WERI-Rb-1 (cell line): ENCODE data around the gene USP9Y.

Experiments used
- DNase-seq: peaks from one replicate; pipeline ENCODE4 v3.0.0-alpha.2; 2020
- H3K27ac ChIP-seq: fragments of 250-450 bp; sonication (Bioruptor Pico); 2 replicates; pipeline ENCODE4 v1.5.1; 2020; ENCODE audit warnings: mild to moderate bottlenecking, moderate library complexity
- H3K27me3 ChIP-seq: fragments of 250-450 bp; sonication (Bioruptor Pico); 2 replicates; pipeline ENCODE4 v1.5.1; 2021; ENCODE audit warnings: mild to moderate bottlenecking, low read depth, moderate library complexity; ENCODE audit not compliant: insufficient read depth, severe bottlenecking
- H3K36me3 ChIP-seq: fragments of 250-450 bp; sonication (Bioruptor Pico); 2 replicates; pipeline ENCODE4 v1.5.1; 2020; ENCODE audit warnings: mild to moderate bottlenecking, moderate library complexity
- H3K4me3 ChIP-seq: 2 replicates; pipeline ENCODE4 v1.5.1; 2011; ENCODE audit warnings: low read depth, mild to moderate bottlenecking, control low read depth, low read length
- H3K9me3 ChIP-seq: fragments of 250-450 bp; sonication (Bioruptor Pico); 2 replicates; pipeline ENCODE4 v1.5.1; 2021; ENCODE audit warnings: mild to moderate bottlenecking, moderate library complexity; ENCODE audit not compliant: severe bottlenecking
- TF ChIP-seq, protein P1 (sequence below): IDR thresholded peaks from 2 replicates; pipeline ENCODE4 v1.5.1; 2011; ENCODE audit warnings: low read depth, mild to moderate bottlenecking, control low read depth, inconsistent platforms, low read length

Gene USP9Y

GRCh38 chrY:12808046-12808445 lies 107.0 kb downstream of the USP9Y start:
- H3K36me3 ChIP-seq, result no peaks in the 10 kb centered on the region
- no peak for DNase-seq
- H3K4me3 ChIP-seq, result no peak overlapping the region
- no peaks in the 10 kb centered on the region for H3K9me3 ChIP-seq
- no peaks in the 10 kb centered on the region for H3K27me3 ChIP-seq
- no peak overlapping the region for H3K27ac ChIP-seq
- TF ChIP-seq, protein P1, sequence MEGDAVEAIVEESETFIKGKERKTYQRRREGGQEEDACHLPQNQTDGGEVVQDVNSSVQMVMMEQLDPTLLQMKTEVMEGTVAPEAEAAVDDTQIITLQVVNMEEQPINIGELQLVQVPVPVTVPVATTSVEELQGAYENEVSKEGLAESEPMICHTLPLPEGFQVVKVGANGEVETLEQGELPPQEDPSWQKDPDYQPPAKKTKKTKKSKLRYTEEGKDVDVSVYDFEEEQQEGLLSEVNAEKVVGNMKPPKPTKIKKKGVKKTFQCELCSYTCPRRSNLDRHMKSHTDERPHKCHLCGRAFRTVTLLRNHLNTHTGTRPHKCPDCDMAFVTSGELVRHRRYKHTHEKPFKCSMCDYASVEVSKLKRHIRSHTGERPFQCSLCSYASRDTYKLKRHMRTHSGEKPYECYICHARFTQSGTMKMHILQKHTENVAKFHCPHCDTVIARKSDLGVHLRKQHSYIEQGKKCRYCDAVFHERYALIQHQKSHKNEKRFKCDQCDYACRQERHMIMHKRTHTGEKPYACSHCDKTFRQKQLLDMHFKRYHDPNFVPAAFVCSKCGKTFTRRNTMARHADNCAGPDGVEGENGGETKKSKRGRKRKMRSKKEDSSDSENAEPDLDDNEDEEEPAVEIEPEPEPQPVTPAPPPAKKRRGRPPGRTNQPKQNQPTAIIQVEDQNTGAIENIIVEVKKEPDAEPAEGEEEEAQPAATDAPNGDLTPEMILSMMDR, result no peak

DNA sequence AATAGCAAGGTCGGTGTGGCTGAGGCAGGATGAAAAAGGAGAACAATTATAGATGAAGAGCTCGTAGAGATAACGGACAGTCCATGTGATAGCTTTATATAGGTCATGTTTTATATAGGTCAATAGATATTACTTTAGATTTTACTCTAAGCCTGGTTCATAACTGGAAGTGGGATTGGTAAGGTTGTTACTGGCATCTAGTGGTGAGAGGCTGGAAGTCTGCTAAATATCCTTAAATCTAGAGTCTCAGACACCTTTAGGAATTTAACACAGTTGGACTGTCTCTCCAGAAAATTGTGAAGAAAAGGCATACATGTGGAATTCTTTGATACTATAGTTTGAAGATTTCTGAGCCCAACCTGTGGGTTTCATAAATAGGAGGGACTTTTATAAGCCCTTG lies 108.0 kb downstream of the USP9Y start:
- Histone ChIP-seq H3K9me3 (no peaks in the 10 kb centered on the region), H3K36me3 (no peaks in the 10 kb centered on the region), H3K27ac (no peak overlapping the region), H3K4me3 (no peak overlapping the region), H3K27me3 (no peaks in the 10 kb centered on the region)
- DNase-seq, result no peak
- TF ChIP-seq, protein P1, result no peak

GRCh38 chrY:12823408-12823807 lies 122.4 kb downstream of the USP9Y start:
- no peak overlapping the region for H3K4me3 ChIP-seq
- DNase-seq, result no peak
- H3K27me3 ChIP-seq, result no peaks in the 10 kb centered on the region
- no peak overlapping the region for H3K27ac ChIP-seq
- no peaks in the 10 kb centered on the region for H3K9me3 ChIP-seq
- no peaks in the 10 kb centered on the region for H3K36me3 ChIP-seq
- TF ChIP-seq, protein P1, result no peak

- Histone ChIP-seq H3K9me3 (no peaks in the 10 kb centered on the region), H3K27ac (no peak overlapping the region), H3K4me3 (no peak overlapping the region), H3K27me3 (no peaks in the 10 kb centered on the region), H3K36me3 (no peaks in the 10 kb centered on the region)
- TF ChIP-seq, protein P1, result no peak
- no peak for DNase-seq
These were observed 125.8 kb downstream of the USP9Y start for GRCh38 chrY:12826791-12827190.

DNA sequence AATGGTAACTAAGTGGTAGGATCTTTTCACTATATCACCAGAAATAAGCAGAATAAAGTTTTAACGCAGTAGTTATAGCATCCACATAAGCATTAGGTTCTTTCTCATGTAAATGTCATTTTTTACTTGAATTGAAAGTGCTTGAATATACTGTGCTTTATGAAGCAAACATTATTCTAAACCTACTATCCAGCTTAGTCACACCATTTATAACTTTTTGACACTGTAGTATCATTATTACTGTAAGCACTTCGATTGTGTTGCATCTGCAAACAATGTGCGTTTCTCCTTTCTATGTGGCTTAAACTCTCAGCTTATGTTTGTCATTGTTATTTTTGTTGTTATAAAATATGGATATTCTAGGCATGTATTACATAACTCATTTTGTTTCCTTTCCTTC lies 132.3 kb downstream of the USP9Y start:
- Histone ChIP-seq H3K9me3 (no peaks in the 10 kb centered on the region), H3K36me3 (no peaks in the 10 kb centered on the region), H3K27me3 (no peaks in the 10 kb centered on the region), H3K27ac (no peak overlapping the region), H3K4me3 (no peak overlapping the region)
- no peak for DNase-seq
- TF ChIP-seq, protein P1, result no peak

DNA sequence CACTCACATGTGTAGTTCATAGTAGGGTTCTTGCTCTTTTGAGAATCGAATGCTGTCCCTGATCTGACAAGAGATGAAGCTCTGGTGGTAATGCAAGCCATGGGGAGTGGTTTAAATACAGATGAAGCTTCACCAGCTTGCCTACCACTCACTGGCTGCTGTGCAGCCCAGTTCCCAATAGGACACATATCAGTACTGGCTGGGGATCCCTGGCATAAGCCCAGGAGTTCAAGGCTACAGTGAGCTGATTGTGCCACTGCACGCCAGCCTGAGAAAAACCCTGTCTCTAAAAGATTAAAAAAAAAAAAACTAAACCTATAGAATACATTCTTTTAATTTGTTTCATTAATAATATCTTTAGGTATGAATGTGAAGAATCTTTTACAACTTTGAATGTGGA lies 136.5 kb downstream of the USP9Y start:
- TF ChIP-seq, protein P1, result no peak
- Histone ChIP-seq H3K9me3 (no peaks in the 10 kb centered on the region), H3K27me3 (no peaks in the 10 kb centered on the region), H3K27ac (no peak overlapping the region), H3K4me3 (no peak overlapping the region), H3K36me3 (no peaks in the 10 kb centered on the region)
- DNase-seq, result no peak
